H4 (cell line): Measurements from ENCODE around the gene THRB. TPM values are rescaled to one million over a fixed set of nuclear protein-coding genes. Genes with fewer than 3 reads are reported as not detected.

ENCODE experiments used
- DNase-seq: peaks from one replicate; pipeline ENCODE4 v3.0.0-alpha.2; 2015; ENCODE audit warnings: low spot score
- total RNA-seq: library from RNA; depleted of rRNA; stranded (reverse); fragments of >200 nt; shearing (Covaris generic); gene quantifications from 2 replicates; pipeline ENCODE4 v1.2.3, GENCODE V29; 2014; rRNA removed

The THRB gene
- 1.2 and 4.2 TPM in 2 replicates for total RNA-seq

DNA sequence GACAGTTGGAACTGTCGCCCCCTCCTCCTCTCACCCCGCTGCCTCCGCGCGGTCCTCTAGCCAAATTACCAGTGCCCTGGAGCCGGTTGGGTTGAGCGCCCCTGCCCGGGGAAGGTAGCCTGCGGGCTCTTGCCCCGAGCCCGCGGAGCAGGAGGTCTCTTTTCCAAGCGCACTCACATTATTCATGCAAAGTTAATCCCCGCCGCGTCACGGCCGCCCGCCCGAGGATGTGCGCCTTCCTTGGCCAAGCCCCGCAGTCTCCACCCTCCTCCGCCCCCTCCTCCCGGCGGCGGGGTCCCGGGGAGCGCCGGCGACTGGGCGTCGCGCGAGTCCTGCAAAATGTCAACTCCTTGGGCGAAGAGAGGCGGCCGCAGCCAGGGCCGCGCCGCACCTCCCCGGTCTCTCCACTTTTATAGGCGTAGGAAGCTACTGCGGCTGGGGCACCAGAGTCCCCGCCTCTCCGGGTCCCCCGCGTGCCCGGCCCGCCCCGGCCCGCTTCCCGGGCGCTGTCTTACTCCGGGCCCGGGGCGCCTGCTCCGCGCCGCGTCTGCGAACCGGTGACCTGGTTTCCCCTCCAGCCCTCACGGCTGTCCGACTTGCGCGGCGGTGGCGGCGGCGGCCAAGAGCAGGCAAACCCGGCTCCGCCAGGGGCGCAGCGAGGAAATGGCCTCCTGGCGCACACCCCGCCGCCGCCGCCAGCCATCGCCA is at the start of gene THRB:
THRB (minus strand) TSS at position 233 of the 708 bp plus-strand sequence.
- DNase-seq, result peak; percentile 7

DNA sequence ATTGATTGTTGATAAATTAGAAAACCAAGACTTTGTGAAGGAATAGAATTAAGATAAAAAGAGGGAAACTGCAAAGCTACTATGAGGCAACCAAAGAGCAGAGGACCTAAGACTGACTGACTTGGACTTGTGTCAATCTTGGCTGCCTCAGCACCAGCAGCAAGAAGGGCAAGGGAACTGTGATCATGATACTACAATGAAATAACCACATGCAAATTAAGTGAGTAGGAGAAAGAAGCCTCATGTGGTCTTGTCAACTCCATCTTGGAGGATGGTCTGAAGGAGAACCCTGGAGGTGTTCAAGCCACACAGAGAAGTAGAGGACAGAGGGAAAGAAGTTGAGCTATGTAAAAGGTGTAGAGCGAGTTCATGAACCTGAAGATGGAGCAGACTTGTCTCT is 47.3 kb upstream of the THRB start:
- DNase-seq, result no peak

DNA sequence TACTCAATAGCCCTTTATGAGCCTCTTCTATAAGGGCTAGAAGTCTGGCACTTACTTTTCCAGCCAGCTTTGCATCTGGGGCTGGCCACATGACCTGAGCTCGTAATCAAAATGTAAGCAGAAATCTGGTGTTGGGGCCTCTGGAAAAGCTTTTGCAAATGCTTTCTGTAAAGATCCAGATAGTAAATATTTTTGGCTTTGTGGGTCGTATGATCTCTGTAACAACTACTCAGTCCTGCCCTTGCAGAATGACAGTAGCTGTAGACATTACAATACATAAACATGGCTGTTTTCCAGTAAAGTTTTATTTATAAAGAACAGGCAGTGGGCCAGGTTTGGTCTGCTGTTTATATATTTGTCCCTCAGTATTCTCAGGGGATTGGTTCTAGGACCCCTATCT is 46.2 kb upstream of the THRB start:
- peak; percentile 27 for DNase-seq

DNA sequence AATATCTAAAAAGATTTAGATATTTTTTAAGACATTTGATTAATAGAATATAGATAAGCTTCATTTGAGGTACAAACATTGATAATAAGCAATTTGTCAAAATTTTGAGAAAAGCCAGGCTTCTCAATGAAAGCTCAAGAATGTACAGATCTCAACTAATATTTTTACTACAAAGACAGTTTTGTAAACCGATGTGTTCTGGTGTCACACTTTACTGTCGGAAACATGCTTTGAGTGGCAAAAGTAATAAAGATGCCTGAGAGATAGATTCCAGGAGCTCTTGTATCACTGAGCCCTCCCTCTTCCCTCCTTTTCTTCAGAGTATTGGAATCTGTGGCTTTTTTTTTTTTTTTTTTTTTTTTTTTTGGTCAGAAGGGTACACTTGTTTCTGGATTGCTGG is 45.0 kb upstream of the THRB start:
- DNase-seq, result no peak

DNA sequence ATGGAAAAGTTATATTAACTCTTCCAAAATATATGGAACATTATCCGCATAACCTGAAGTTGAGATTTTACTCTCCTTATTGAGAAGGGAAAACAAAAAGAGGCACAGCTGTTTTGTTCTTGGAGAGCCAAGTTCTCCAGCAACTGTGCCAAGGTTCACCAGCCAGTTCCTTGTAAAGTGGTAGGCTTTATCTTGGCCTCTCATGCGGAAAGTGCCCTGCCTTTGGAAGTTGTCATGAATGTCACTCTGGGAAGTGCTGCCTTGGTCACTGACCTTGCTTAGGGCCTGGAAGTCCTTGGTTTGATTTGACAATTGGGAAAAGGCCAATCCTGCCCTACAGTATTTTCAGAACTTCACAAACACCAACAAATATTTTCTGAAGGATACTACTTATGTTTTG is 44.2 kb upstream of the THRB start:
- no peak for DNase-seq

DNA sequence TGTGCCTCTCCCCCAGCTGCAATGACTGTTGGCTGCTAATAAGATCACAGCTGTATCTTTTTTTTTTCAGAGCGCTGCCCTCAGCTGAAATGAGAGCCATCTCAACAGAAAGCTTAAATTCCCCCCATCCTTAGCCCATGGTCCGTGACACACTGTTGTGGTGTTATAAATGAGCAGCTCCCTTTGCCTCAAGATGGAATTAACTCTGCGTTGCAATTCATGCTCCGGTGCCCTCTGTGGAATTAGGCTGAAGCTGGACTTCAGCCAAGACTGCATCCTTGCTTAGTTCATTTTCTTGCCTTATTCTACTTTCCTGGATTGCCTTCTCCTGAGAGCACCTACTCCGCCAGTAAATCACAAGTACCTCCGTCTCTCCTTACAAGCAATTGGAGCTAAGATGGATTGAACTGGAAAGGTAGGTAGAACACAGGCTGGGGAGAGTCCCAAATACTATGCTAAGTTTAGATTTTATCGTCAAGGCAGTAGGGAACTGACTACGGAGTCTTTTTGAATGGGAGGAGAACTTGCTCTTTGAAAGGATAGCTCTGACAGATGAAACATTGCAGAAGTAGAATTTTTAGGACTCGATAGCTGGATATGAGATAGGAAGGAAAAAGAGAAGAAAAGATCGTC is 39.0 kb upstream of the THRB start:
- no peak for DNase-seq

DNA sequence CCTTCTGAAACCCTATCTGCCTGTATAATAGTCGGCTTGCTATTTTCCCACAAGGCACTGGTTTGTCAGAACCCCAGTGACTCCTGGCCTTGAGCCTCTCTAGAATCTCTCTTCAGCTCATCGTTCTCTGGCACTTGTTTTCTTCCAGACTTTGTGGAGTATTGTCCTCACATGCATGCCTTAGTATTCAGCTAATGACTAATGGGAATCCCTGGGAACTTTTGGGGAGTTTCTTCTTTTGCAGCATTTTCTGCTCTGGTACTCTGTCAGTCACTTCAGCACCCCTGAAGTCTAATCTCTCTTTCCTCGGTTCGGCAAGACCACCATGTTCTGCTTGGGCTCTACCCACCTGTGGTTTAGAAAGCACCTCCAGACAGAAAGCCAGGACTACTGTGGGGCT is 35.8 kb upstream of the THRB start:
- no peak for DNase-seq

DNA sequence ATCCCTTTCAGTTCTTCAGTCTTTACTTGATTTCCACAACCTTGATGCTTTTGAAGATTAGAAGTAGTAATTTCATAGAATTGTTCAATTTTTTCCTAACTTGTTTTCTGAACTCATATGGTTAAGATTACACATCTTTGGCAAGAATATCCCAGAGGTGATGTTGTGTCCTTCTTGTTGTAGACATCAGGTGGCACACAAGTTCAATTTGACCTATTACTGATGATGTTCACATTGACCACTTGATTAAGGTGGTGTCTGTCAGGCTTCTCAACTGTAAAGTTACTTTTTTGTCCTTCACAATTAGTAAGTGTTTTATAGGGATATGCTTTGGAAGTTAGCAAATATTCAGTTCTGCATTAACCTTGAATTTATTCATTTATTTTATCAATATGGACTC is 34.6 kb upstream of the THRB start:
- DNase-seq, result no peak

DNA sequence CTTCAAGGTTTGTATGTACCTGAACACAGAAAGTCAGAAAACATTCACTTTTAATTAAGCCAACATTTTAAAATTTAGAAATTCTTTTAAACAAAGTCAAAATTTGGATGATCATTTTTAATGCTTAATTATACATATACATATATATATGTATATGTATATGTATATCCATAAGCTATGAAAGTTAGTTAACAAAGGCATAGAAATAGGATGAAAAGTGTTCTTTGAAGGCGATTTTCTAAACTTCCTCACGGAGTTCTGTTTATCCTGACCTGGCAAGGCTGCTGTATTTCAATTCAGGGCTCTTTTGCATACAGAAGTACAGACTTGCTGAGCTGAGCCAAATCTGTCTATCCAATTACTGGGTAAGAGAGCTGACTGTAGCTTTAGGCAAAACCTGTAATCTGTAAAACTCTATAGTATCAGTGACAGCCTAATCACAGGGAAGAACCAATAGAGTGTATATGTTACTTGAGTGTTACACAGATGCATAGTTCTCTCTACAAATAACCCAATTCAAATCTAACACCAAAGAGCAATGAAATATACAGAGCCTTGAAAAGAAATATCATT is 32.1 kb upstream of the THRB start:
- no peak for DNase-seq

DNA sequence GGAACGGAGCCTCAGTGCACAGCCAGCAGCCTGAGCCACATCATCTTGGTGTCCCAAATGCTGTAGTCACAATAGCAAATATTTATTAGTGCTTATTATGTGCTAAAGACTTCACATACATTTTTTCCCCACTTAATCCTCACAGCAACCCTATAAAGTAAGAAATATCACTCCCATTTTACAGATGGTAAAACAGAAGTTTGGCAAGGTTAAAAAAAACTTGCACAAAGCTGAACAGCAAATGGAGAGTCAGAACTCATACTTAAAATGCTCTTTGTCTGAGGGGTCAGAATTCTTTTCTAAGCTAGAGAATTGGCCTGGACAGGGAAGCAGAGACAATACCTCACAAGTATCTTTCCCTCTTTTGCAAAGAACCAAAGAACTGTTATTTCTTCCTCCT is 30.9 kb upstream of the THRB start:
- no peak for DNase-seq

DNA sequence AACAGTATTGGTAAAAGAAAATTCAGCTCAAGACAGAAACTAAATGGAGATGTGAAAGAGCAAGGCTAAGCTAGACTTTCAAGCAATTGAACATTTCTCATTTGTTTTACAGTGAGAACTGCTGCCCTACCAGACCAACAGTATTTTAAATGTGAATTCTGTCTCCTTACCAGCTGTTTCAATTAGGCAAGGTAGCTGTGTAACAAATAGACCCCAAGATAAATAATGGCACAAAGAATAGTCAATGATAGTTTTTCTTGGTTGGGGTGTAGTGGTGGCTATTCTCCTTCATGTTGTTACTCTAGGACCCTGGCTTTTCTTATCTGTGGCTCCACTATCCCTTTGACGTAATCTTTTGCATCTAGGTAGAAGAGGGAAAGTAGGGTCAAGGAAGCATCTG is 30.4 kb upstream of the THRB start:
- no peak for DNase-seq

DNA sequence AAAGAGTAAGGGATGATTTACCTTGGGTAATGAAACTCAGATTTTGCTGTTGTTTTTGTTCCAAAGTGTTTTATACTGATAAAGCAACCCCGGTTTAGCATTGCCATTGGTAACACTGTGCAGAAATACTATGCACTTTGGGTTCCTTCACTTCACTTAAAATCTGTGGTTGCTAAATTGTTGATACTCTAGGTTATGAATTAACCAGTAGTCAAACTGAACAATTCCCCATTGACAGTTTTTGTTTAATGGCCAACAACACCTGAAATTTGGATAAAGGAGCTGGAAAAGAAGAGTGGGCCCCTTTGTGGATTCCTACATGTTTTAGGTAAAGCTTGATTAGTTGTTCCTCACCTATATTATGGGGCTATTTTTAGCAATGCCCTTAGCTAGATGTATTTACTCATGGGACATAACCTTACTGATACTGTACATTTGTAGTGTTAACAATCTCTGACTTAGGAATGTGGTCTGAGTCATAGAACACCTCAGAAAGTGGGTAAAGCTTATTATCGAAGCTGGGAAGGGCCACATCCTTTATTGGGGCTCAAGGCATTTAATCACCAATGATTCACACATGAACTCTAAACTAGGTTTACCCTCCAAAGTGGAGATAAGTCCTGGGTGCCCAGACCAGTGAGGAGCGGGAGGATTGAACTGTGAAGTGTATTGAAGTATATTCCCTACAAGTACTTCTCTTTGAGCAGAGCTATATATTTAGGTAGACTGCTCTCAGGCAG is 29.5 kb upstream of the THRB start:
- no peak for DNase-seq

DNA sequence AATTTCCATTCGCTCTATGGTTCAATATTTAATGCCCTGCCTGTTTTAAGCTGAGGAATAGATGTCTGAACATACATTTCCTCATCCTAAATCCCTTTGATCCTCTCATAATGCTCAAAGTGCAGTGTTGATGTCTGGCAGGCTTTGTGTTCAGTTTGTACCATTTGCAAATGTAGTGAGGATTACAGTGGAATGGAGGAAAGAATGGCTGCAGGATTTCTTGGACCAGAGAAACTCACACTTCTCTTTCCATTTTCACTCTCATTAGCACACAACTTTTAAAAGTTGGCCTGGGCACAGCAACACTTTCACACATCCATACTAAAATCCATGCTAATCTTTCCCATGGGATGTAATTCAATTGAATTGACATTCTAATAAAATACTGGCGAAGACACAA is 28.6 kb upstream of the THRB start:
- no peak for DNase-seq

DNA sequence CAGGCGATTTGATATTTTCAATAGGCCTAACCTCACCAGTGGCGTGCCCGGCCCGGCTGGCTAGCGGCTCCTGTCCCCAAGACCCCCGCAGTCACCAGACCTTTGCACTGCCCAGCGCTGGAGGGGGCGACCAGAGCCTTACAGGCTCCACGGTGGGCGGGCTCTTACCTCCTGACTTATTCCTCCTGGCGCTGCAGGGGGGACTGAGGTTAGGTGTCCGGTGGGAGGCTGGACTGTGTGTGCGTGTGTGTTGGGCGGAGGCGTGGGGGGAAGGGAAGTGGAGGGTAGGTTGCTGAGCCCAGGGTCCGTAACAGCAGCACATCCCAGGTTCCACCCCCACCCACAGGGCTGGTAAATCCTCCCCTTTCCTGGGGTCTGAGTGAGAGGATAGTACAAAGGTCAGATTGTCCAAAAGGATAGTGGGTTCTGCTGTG is 27.5 kb upstream of the THRB start:
- no peak for DNase-seq

DNA sequence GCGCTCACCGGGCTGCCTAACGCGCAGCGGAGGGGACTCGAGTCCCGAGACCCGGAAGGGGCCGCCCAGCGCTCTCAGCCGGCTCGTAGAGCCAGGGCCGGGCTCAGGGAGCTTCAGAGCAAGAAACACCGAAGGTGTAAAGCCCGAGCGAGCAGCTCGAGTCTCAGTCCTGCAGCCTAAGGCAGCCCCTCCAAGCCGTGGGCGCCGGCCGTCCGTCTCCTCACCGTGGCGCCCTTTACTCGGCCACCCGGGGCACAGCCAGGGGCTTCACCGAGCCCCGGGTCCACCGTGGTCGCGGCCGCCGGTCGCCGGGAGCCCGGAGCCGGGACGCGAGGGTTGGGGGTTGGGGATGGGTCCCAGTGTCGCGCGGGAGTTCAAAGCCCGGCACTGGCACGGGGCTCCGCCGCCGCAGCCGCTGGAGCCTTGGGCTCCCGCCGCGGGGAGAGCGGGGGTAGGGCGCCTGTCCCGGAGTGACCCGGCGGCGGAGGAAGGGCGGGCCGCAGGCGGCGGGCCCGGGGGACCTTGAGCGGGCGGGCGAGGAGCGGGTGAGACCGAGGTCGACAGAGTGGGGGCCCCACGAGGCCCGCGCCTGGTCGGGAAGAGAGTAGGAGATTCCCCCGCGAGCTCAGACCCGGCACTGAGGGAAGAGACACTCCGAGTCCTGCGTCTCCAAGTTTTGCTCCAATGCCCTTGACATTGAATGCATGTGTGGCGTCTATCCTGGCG is 26.9 kb upstream of the THRB start:
- no peak for DNase-seq

DNA sequence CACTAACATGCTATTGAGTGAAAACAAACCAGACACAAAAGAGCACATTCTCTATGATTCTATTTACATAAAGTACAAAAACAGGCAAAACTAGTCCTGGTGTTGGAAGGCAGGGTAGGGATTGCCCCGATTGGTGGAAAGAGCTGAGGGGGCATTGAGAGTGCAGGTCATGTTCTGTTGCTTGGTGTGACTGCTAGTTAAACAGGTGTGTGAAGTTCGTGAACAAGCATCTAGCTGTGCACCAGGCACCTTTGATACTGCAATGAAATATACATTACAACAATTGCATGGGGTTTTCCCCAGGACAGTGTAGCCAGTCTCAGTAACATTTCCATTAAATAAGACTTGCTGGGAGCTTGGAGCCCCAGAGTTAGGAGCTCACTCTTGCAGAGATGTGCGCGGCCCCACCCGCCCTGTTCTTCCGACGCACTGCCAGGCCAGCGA is 26.3 kb upstream of the THRB start:
- no peak for DNase-seq

DNA sequence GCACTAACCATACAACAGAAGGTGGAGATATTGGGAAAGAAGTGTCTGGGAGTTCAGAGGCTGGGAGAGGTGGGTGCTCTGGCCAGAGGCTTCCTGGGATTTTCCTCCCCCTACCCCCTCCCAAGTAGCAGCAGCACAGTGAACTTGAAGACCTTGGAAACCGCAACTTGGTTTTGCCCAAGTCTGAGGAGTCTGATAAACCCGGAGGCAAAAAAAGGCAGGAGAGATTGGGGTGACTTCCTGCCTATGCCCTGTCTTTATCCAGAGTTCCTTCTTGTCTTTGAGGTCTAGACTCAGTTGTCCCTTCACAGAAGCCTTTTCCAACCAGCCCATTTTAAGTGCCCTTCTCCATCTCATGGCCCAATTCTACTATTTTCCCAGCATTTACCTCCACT is 25.4 kb upstream of the THRB start:
- no peak for DNase-seq

DNA sequence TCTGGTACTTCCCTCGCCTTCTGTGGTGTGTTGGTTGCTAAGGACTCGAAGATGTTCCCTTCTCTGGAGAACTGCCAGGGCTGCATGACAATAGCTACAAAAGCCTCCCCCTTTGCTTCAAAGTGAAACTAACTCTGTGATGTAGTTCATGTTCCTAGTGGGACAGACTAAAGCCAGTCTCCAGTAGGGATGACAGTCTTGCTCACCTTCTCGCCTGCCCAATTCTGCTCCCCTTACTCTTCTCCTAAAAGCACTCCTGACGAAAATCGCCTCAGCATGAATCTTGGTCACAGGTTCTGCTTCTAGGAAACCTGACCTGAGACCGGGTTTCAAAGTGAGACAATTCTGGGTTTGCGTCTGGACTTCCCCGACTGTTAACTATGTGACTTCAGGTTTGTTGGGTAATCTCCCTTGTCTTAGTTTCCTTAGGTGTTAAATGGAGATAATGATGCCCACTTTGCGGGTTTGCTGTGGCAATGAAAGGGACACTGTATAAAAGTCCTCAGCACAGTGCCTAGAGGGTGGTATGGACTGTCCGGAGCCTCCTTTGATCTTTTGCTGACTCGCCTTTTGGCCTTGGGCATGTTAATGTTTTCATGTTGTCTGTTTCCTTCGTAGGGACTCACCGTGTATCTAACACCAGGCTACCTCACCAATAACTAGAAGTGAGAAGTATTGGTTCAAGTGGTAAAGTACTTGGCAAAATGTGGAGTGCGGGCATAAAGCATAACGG is 24.9 kb upstream of the THRB start:
- DNase-seq, result no peak

DNA sequence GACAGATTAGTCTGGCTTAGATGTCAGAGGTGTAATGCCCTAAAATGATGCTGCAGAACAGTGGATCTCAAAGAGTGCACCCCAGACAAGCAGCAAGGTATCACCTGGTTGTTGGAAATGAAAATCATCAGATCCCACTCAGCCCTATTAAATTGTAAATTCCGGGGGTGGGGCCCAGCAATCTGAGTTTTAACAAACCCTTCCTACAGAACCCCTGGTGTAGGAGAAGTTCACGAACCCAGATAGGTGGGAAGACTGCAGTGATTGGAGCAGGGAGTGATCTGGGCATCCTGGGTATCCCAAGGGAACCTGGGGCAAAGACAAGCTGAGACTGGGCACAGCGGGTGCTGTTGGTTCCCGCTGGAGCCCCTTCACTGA is 24.3 kb upstream of the THRB start:
- DNase-seq, result no peak

DNA sequence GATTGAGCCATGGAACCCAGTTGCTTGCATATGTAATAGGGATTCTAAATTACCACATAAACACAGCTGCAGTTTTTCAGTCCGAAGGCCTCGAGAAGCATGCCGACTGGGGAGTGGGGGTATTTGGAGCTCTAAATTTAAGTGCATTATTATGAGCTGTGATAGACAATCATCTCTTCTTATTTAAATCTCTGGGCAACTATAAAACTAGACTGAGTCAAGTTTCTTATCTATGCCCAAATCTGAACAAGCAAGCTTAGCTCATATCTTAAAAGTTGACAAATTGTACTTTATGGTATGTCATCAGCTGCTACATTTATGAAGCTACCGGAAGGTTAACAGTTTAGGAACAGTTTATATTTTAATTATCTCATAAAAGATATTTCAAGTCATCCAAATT is 19.5 kb upstream of the THRB start:
- no peak for DNase-seq

DNA sequence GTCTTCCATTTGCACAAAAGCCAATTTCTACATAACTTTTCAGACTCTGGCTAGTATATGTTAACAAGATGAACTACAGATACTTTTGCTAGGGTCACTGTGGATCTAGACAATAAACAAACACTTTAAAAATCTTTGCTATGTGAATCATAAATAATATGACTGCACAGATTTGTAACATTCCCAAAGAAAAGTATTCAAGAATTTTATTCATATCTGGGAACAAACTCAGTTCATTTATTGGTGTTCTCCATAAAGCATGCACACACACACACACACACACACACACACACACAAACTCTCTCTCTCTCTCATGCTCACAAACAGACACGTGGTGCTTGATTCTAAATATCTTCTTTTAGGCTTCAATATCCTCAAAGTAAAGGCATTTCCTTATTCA is 18.8 kb upstream of the THRB start:
- DNase-seq, result no peak
